Measurements from ENCODE around the gene ADORA3. TPM values are rescaled to one million over a fixed set of nuclear protein-coding genes. Genes with fewer than 3 reads are reported as not detected.

The ADORA3 gene
- total and polyA plus RNA-seq, 2 of the 8 experiments (the other 6 are each of a cell fraction or from before 2014, with no cell fraction given), result 0.03 TPM; not detected in 1

DNA sequence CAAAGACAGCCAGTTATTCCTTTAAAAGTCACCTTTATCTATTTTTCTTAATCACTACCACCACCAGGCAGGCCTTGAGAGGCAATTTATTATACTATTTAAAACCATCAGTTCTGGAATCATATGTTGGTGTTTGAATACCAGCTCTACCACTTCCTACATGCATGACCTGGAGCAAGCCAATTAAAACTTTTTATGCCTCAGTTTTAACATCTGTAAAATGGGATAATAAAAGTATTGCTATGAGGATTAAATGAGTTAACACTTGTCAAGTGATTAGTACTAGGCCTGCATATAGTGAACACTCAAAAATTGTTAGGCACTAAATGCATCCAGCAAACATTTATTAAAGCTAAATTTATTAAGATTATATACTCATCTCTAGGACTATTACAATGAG is 49.2 kb upstream of the ADORA3 start:
- POLR2A ChIA-PET (ENCODE audit: partially characterized antibody), result no interaction called here
- H2AFZ ChIP-seq (ENCODE audit: low read length), result no peak overlapping the region
- H3K18ac ChIP-seq (ENCODE audit: extremely low read depth, low read length), result no peak overlapping the region
- H2AK5ac ChIP-seq (ENCODE audit: low read depth, low read length), result no peak overlapping the region
- no peaks in the 10 kb centered on the region for H3K4me1 ChIP-seq (replicated peaks in 1 of 4; ENCODE audit: control insufficient read depth in 3 of 4, insufficient read depth in 4 of 4, low read length in 3 of 4)
- no peak overlapping the region for H2BK20ac ChIP-seq (ENCODE audit: low read length)
- no peaks in the 10 kb centered on the region for H3K79me2 ChIP-seq (ENCODE audit: control insufficient read depth in 1 of 2, insufficient read depth in 2 of 2, low read length in 2 of 2)
- no peak overlapping the region for H3K14ac ChIP-seq (ENCODE audit: insufficient read length)
- H3K23me2 ChIP-seq (ENCODE audit: low read depth, low read length), result no peaks in the 10 kb centered on the region
- H3K56ac ChIP-seq (replicated peaks; ENCODE audit: insufficient read length, low read depth, low read length), result no peak overlapping the region
- H2BK15ac ChIP-seq (ENCODE audit: low read length), result no peak overlapping the region
- H2BK5ac ChIP-seq (ENCODE audit: low read depth, low read length), result no peak overlapping the region
- H3K4me2 ChIP-seq (ENCODE audit: insufficient read depth in 1 of 2, low read depth in 2 of 2, low read length in 2 of 2), result no peak overlapping the region
- no peak overlapping the region for H2BK120ac ChIP-seq (replicated peaks; ENCODE audit: low read depth, low read length)
- no peak overlapping the region for H3K4me3 ChIP-seq (ENCODE audit: extremely low read depth in 1 of 4, insufficient read depth in 2 of 4, low read depth in 3 of 4, low read length in 4 of 4)
- H3K9me3 ChIP-seq (ENCODE audit: insufficient read depth in 2 of 2, low read depth in 1 of 2, low read length in 1 of 2), result no peaks in the 10 kb centered on the region
- FAIRE-seq (no peak), DNase-seq (ENCODE audit: low read depth in 1 of 2, low spot score in 2 of 2) (no peak)
- H3K4ac ChIP-seq (replicated peaks; ENCODE audit: insufficient read length, low read depth, low read length), result no peak overlapping the region
- H4K20me1 ChIP-seq (replicated peaks in 1 of 2; ENCODE audit: control insufficient read depth in 1 of 2, insufficient read depth in 2 of 2, low read length in 2 of 2), result no peaks in the 10 kb centered on the region
- no peak overlapping the region for H4K91ac ChIP-seq (replicated peaks; ENCODE audit: insufficient read length, low read length)
- H4K8ac ChIP-seq (ENCODE audit: extremely low read depth, insufficient read depth, low read length), result no peak overlapping the region
- H3K79me1 ChIP-seq (ENCODE audit: low read depth, low read length), result no peaks in the 10 kb centered on the region
- H3K9ac ChIP-seq (replicated peaks in 1 of 4; ENCODE audit: extremely low read depth in 1 of 4, low read depth in 3 of 4, low read length in 3 of 4), result no peak overlapping the region
- H3K27me3 ChIP-seq (replicated peaks in 1 of 4; ENCODE audit: control insufficient read depth in 3 of 4, extremely low read depth in 1 of 4, insufficient read depth in 3 of 4, low read length in 3 of 4), result no peaks in the 10 kb centered on the region
- no peak overlapping the region for H2BK12ac ChIP-seq (ENCODE audit: low read depth, low read length)
- H3K23ac ChIP-seq (ENCODE audit: insufficient read length), result no peak overlapping the region
- no peaks in the 10 kb centered on the region for H3K36me3 ChIP-seq (ENCODE audit: control insufficient read depth in 2 of 4, insufficient read depth in 4 of 4, low read length in 3 of 4)
- H4K5ac ChIP-seq (ENCODE audit: insufficient read length, low read depth, low read length), result no peak overlapping the region
- no peak overlapping the region for H3K27ac ChIP-seq (ENCODE audit: low read depth, low read length)
- CTCF ChIA-PET (ENCODE audit: partially characterized antibody), result interaction anchor here (1.0 to 2.1 kb wide), 7 partner anchors 10 to 164 kb away, joined by 3 to 5 read pairs (median 4); no protein-coding TSS in a partner anchor
- TF ChIP-seq RNF2 (IDR thresholded peaks at IDR 0.05; ENCODE audit: borderline replicate concordance, low read depth, low read length, missing control alignments, poor library complexity, severe bottlenecking) (no peak), TAF7 (optimal IDR thresholded peaks at IDR 0.05; ENCODE audit: borderline replicate concordance, low read depth, low read length) (no peak), POU5F1 (IDR thresholded peaks at IDR 0.05; ENCODE audit: low read depth, low read length) (no peak), FOSL1 (IDR thresholded peaks at IDR 0.05; ENCODE audit: insufficient read depth, low read depth, low read length) (no peak), SIRT6 (IDR thresholded peaks at IDR 0.05; ENCODE audit: low read length) (no peak), TEAD4 (IDR thresholded peaks at IDR 0.05; ENCODE audit: low read depth, low read length) (no peak), SIX5 (IDR thresholded peaks at IDR 0.05; ENCODE audit: low read depth, low read length) (no peak), GABPA (IDR thresholded peaks at IDR 0.05; ENCODE audit: borderline replicate concordance, insufficient read depth, low read length) (no peak), BACH1 (IDR thresholded peaks at IDR 0.05; ENCODE audit: low read length) (no peak), KDM5A (IDR thresholded peaks at IDR 0.05; ENCODE audit: low read length) (no peak), RAD21 (IDR thresholded peaks at IDR 0.05 in 1 of 2, conservative IDR thresholded peaks at IDR 0.05 in 1 of 2; ENCODE audit: low read depth in 2 of 2, low read length in 2 of 2) (no peak), POLR2A (IDR thresholded peaks at IDR 0.05; ENCODE audit: control extremely low read depth in 1 of 2, low read depth in 2 of 2, low read length in 2 of 2) (no peak), JUN (IDR thresholded peaks at IDR 0.05; ENCODE audit: low read depth, low read length) (no peak), KDM1A (IDR thresholded peaks at IDR 0.05; ENCODE audit: borderline replicate concordance, low read length) (no peak)
- TF ChIP-seq, protein P1, sequence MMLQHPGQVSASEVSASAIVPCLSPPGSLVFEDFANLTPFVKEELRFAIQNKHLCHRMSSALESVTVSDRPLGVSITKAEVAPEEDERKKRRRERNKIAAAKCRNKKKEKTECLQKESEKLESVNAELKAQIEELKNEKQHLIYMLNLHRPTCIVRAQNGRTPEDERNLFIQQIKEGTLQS (IDR thresholded peaks at IDR 0.05; ENCODE audit: insufficient read depth, low read depth, low read length), result no peak

All from H1 (cell line).